ENCODE data around the gene CALM1. TPM values are rescaled to one million over a fixed set of nuclear protein-coding genes. Genes with fewer than 3 reads are reported as not detected.

The CALM1 gene
- total and polyA plus RNA-seq, 10 of the 15 experiments (the other 5 are each of a cell fraction or from before 2014, with no cell fraction given), result 110 to 729 (median 261) TPM

GRCh38 chr14:90398841-90399540, 2.2 kb downstream of the CALM1 start:
- peaks cover 6% of the 10 kb centered on the region for H3K4me1 ChIP-seq (ENCODE audit: control insufficient read depth, insufficient read depth, low read length)
- peaks cover 9% of the 10 kb centered on the region; the same call in 1 of the 2 replicates for H4K20me1 ChIP-seq (ENCODE audit: control insufficient read depth, insufficient read depth)
- H3K4me3 ChIP-seq, result peak overlapping the region; percentile 99
- DNase-seq (ENCODE audit: low read depth, low spot score), result no peak
- peak overlapping the region; percentile 50; the same call in 1 of the 2 replicates for H3K27ac ChIP-seq (ENCODE audit: control insufficient read depth, insufficient read depth)
- ATAC-seq, result no peak
- H3K9me3 ChIP-seq (replicated peaks; ENCODE audit: control insufficient read depth, insufficient read depth, low read length), result no peaks in the 10 kb centered on the region
- no peak for FAIRE-seq
- H3K27me3 ChIP-seq (replicated peaks in 1 of 2; ENCODE audit: control insufficient read depth in 2 of 2, insufficient read depth in 2 of 2, low read length in 1 of 2), result no peaks in the 10 kb centered on the region; a peak in 1 of 4 replicates
- ChIA-PET RAD21 (ENCODE audit: unreplicated experiment) (interaction anchor here (1.0 to 1.9 kb wide), 2 partner anchors 67 to 298 kb away, joined by 3 to 9 read pairs; partner anchors contain the start of gene NRDE2), POLR2A (no interaction called here), SMC1A (ENCODE audit: uncharacterized antibody, unreplicated experiment) (interaction anchor here (0.7 to 3.0 kb wide), 6 partner anchors 8 to 360 kb away, joined by 3 to 19 read pairs (median 4); no protein-coding TSS in a partner anchor), CTCF (interaction anchor here (0.6 to 6.3 kb wide), 17 partner anchors 8 to 715 kb away, joined by 3 to 49 read pairs (median 4); partner anchors contain the start of gene DGLUCY)
- H3K36me3 ChIP-seq (ENCODE audit: control insufficient read depth in 2 of 2, insufficient read depth in 2 of 2, low read length in 1 of 2), result peaks cover 8 to 34% of the 10 kb centered on the region in 2 experiments
- peak overlapping the region; percentile 81 for H3K9ac ChIP-seq (ENCODE audit: control insufficient read depth, insufficient read depth, low read length)
- WGBS (ENCODE audit: insufficient coverage, insufficient replicate concordance, low lambda C conversion rate, missing lambda C conversion rate), result 8% methylated on average over 8 of the region's 8 CpGs
- intact Hi-C loops (cut with micrococcal nuclease; ENCODE audit: unreplicated experiment), result loop anchor here (1.0 to 5.0 kb wide), 4 partner anchors 67 to 358 kb away; partner anchors contain the start of gene NRDE2
- TF ChIP-seq TARDBP (IDR thresholded peaks at IDR 0.05; ENCODE audit: borderline replicate concordance) (no peak), CREM (IDR thresholded peaks at IDR 0.05; ENCODE audit: low read depth) (0 out of 2 replicates have a peak, but pooled peaks have one; percentile 4), ATF7 (IDR thresholded peaks at IDR 0.05; ENCODE audit: low read depth) (no peak)
- BruUV-seq (replicated peaks), result no TSS peak
- no peak overlapping the region for H2AFZ ChIP-seq (ENCODE audit: control insufficient read depth, low read depth, low read length)
- peak overlapping the region; percentile 86 for H3K4me2 ChIP-seq (ENCODE audit: control insufficient read depth, insufficient read depth)
- H3K79me2 ChIP-seq (ENCODE audit: control insufficient read depth, insufficient read depth, low read length), result peaks cover 39% of the 10 kb centered on the region
- in situ Hi-C loops (cut with MboI), result loop anchor here (25.0 kb wide), 1 partner anchor 1113 kb away; the partner anchor contains the start of gene PPP4R3A

Data from GM12878 (cell line).